GM12891 (cell line): Measurements from ENCODE around the gene PREX1.

ENCODE experiments used
- PAX5 ChIP-seq: IDR thresholded peaks from 2 replicates; pipeline ENCODE4 v1.6.1; 2011; ENCODE audit warnings: low read length, moderate library complexity, mild to moderate bottlenecking; ENCODE audit not compliant: insufficient read depth, severe bottlenecking
- POLR2A ChIP-seq: IDR thresholded peaks from 2 replicates; pipeline ENCODE4 v1.6.1; 2011; ENCODE audit warnings: low read depth, low read length, control low read depth
- POLR2AphosphoS5 ChIP-seq: IDR thresholded peaks from 2 replicates; pipeline ENCODE4 v1.6.1; 2011; ENCODE audit warnings: low read depth, low read length, control low read depth
- POU2F2 ChIP-seq: IDR thresholded peaks from 2 replicates; pipeline ENCODE4 v1.6.1; 2011; ENCODE audit warnings: low read depth, mild to moderate bottlenecking, control low read depth, low read length, moderate library complexity
- SPI1 ChIP-seq: IDR thresholded peaks from 2 replicates; pipeline ENCODE4 v1.6.1; 2011; ENCODE audit warnings: low read depth, low read length, control low read depth
- TAF1 ChIP-seq: IDR thresholded peaks from 2 replicates; pipeline ENCODE4 v1.6.1; 2011; ENCODE audit warnings: low read depth, low read length, control low read depth

DNA sequence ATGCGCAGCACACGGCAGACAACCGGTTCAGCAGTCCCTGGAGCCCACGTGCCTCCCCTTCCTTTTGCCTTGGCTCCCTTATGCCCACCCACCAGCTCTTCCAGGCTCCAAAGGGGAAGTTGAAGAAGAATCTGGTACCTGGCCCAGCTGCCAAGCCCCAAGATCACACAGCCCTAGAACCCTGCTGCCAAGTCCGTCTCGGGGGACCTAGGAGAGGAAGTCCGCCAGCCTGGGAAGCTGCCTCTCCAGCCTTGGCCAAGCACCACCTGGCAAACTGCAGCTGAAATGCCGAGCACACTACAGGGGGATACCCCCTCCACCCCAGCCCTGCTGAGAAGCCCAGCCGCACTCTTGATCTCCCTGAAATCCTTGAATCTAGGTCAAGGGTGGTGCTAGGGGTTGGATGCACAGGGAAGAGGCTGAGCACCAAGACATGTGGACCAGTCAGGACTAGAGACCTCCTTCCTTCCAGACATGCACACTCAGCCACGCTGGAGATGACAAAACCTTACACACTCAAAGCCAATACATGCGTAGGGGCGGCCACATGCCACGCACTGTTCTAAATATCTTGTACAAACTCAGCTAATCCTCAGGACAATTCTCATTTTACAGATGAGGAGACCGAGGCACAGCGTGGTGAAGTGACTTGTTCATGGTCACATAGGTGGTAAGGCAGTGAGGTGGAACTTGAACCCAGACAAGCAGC, 124.1 kb downstream of the PREX1 start:
- TF ChIP-seq POLR2A (no peak), POLR2AphosphoS5 (no peak), TAF1 (no peak), POU2F2 (no peak), SPI1 (no peak), PAX5 (no peak)
